Muscle layer of colon (tissue), 2 donors: Measurements from ENCODE around the gene GALNT9.

ENCODE experiments used
- H3K27ac ChIP-seq: one replicate; pipeline ENCODE4 v1.7.0; 2013; ENCODE audit warnings: low read depth, mild to moderate bottlenecking, low read length, moderate library complexity
- H3K27me3 ChIP-seq, 2 donors: one replicate each; pipeline ENCODE4 v1.7.0; 2013; ENCODE audit warnings: low read length in 2 of 2, mild to moderate bottlenecking in 2 of 2; ENCODE audit not compliant: insufficient read depth in 2 of 2, control insufficient read depth in 1 of 2
- H3K36me3 ChIP-seq: one replicate; pipeline ENCODE4 v1.7.0; 2013; ENCODE audit warnings: mild to moderate bottlenecking, low read length; ENCODE audit not compliant: insufficient read depth
- H3K4me1 ChIP-seq: one replicate; pipeline ENCODE4 v1.7.0; 2013; ENCODE audit warnings: mild to moderate bottlenecking, low read length; ENCODE audit not compliant: insufficient read depth
- H3K4me3 ChIP-seq, 2 donors: one replicate each; pipeline ENCODE4 v1.7.0; 2013; ENCODE audit warnings: low read length in 2 of 2, low read depth in 1 of 2, mild to moderate bottlenecking in 1 of 2, moderate library complexity in 1 of 2
- H3K9ac ChIP-seq: one replicate; pipeline ENCODE4 v1.7.0; 2013; ENCODE audit warnings: low read length
- H3K9me3 ChIP-seq: one replicate; pipeline ENCODE4 v1.7.0; 2013; ENCODE audit warnings: mild to moderate bottlenecking, low read length
- donor health status: abdominal sarcoma.
- donor health status: Adenocarcinoma of cecum.

The GALNT9 gene

DNA sequence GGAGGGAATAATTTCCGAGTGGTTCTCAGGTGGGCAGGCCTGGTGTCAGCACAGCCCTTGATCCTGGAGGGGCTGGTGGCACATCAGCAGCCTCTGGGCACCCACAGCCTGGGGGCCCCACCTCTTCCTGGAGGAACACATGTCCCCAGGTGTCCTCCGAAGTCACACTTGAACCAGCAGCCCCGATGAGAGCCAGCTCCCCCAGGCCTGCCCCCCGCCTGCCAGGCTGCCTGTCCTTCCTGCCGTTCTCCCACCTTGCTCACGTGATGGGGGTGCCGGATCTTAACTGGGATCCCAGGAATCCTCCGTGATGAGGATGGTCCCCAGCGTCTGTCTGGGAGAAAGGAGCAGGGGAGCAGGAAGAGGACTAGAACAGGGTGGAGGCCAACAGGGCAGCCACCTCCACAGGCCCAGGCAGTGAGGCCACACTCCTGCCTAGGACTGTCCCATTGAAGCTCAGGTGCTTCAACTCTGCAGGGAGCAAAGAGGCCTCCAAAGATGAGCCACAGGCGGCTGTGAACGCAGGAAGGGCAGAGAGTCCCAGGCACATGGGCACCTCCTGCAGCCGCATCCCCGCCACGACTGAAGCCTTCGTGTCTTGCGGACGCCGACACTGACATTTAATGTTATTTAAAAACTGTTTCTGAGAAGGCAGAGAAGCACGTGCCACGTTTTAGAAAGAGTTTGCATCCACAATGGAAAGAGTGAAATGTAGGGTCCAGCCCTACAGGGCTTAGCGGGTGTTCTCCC, 77.5 kb downstream of the GALNT9 start:
- Histone ChIP-seq H3K9ac (no peak overlapping the region), H3K4me3 (no peak overlapping the region), H3K27ac (no peak overlapping the region), H3K36me3 (no peaks in the 10 kb centered on the region), H3K4me1 (no peaks in the 10 kb centered on the region), H3K27me3 (no peaks in the 10 kb centered on the region), H3K9me3 (no peaks in the 10 kb centered on the region)

DNA sequence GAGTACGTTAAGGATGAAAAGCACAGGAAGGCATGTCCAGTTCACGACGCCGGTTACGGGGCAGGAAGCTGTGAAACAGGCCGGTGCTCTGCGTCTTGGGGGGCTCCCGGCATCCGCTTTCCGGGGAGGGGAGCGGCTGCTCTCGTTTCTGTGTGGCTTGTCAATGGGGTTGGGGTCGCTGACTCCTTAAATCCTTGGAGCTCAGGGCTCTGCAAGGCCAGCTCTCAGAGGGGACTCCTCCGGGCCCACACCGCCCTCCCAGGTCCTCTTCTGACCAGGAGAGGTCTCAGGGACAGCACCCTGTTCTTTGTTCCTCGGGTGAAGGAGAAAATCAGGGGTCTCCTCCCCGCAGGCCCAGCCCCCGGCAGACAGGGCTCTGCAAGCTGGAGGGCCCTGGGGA, 78.1 kb downstream of the GALNT9 start:
- Histone ChIP-seq H3K4me1 (no peaks in the 10 kb centered on the region), H3K4me3 (no peak overlapping the region), H3K9me3 (no peaks in the 10 kb centered on the region), H3K36me3 (no peaks in the 10 kb centered on the region), H3K27me3 (no peaks in the 10 kb centered on the region), H3K27ac (no peak overlapping the region), H3K9ac (no peak overlapping the region)

DNA sequence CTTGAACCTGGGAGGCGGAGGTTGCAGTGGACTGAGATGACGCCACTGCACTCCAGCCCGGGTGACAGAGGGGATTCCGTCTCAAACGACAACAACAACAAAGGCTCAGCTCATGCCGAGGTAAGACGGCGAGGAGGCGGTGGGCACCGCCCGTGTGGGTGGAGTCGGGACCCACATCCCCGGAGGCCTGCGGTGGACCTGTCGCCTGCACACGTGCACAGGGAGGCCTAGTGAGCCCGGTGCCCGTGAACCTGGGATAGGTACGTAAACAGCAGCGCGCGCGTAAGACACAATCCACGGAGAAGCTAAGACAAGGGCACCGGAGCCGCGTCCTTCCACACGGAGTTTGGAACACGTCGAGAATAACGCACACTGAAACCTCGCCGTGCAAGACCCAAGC, 78.7 kb downstream of the GALNT9 start:
- no peaks in the 10 kb centered on the region for H3K4me1 ChIP-seq
- H3K9me3 ChIP-seq = no peaks in the 10 kb centered on the region
- no peaks in the 10 kb centered on the region for H3K27me3 ChIP-seq
- no peak overlapping the region for H3K9ac ChIP-seq
- H3K36me3 ChIP-seq = no peaks in the 10 kb centered on the region
- H3K4me3 ChIP-seq = no peak overlapping the region
- H3K27ac ChIP-seq = no peak overlapping the region

DNA sequence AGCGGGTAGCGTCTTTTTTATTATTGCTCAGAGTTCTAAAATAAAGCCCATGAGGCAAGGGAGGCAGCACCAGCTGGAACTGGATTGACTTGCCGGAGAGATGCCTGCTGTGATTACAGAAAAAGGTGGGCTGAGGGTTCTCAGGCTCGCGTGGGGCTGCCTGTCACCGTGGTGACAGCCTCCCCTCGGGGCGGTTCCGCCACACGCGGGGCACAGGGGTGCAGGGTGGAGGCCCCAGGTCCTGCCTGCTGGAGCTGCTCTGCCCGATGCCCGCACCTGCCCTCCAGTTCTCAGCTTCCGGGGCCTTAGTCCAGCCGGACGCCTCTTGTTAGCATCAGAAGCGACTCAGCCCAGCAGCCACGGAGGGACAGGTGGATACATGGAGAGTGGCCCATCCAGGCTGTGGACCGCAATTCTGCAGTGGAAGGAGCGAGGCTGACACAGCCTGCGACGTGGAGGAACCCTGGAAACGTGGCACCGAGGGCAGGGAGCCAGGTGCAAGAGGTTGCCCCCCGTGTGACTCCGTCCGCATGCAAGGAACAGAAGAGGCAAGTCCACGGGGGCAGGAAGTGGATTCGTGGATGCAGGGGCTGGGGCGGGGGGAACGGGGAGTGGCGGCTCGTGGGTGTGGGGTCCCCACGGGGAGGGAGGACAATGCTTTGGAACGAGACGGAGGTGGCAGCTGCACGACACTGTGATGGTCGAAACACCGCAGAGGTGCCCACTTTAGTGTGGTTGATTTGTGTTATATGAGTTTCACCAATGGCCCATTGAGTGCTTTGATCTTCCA, 79.5 kb downstream of the GALNT9 start:
- H3K4me1 ChIP-seq = no peaks in the 10 kb centered on the region
- H3K9ac ChIP-seq = no peak overlapping the region
- H3K27me3 ChIP-seq = no peaks in the 10 kb centered on the region
- H3K36me3 ChIP-seq = no peaks in the 10 kb centered on the region
- H3K4me3 ChIP-seq = no peak overlapping the region
- H3K27ac ChIP-seq = no peak overlapping the region
- H3K9me3 ChIP-seq = no peaks in the 10 kb centered on the region

DNA sequence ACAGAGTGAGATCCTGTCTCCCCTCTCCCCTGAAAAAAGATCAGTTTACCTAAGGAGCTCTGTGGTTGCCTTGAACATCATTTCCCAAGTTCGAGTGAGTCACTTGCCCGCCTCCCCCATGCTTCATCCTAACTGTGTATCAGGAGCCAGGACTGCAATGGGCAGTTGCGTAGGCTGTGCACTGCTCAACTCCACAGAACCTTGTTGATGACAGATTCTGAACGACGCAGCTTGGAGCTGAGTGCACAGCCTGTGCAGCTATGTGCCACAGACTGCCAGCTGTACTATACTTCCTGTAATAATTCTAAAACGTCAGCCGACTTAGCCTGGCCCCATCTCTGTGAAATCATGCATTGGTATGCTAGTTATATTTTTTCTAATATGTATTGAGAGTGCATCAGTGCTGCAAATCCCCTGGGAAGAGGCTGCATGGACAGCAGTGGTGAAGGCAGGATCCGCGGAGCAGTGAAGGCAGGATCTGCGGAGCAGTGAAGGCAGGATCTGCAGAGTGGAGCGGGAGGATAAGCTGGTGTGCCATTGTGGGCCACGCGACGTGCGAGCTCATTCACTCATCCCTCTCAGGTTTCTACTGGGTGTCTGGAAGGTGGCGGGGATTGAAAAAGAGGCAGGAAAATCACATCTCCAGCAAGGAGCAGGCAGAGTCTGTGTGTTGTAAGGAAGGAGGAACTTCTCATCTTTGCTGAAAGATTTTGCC, 80.8 kb downstream of the GALNT9 start:
- Histone ChIP-seq H3K9me3 (no peaks in the 10 kb centered on the region), H3K9ac (no peak overlapping the region), H3K27ac (no peak overlapping the region), H3K4me1 (no peaks in the 10 kb centered on the region), H3K27me3 (no peaks in the 10 kb centered on the region), H3K36me3 (no peaks in the 10 kb centered on the region), H3K4me3 (no peak overlapping the region)

DNA sequence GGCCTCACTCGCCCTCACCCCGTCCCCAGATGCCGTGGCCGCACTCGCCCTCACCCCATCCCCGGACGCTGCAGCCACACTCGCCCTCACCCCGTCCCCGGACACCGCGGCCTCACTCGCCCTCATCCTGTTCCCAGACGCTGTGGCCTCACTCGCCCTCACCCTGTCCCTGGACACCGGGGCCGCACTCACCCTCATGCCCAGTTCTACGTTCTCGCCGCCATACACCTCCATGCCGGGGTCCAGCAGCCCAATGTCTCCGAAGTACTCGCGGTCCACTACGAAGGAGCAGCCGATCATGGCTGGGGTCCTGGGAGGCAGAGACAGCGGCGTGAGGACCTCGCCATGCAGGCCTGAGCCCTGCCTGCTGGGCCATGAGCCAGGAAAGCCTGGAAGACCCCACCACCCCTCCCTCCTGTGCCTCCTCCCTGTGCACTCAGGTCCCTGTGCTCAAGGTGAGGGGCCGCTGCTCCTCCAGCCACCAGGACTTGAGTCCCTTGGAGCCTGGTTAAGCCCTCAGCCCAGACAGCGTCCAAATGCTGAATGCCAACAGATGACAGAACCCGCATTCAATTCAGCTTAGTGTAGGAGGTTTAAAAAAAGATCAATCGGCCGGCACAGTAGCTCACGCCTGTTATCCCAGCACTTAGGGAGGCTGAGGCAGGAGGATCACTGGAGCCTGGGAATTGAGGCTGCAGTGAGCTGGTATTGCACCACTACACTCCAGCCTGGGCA, 81.5 kb downstream of the GALNT9 start:
- Histone ChIP-seq H3K4me1 (no peaks in the 10 kb centered on the region), H3K9ac (no peak overlapping the region), H3K27ac (no peak overlapping the region)

DNA sequence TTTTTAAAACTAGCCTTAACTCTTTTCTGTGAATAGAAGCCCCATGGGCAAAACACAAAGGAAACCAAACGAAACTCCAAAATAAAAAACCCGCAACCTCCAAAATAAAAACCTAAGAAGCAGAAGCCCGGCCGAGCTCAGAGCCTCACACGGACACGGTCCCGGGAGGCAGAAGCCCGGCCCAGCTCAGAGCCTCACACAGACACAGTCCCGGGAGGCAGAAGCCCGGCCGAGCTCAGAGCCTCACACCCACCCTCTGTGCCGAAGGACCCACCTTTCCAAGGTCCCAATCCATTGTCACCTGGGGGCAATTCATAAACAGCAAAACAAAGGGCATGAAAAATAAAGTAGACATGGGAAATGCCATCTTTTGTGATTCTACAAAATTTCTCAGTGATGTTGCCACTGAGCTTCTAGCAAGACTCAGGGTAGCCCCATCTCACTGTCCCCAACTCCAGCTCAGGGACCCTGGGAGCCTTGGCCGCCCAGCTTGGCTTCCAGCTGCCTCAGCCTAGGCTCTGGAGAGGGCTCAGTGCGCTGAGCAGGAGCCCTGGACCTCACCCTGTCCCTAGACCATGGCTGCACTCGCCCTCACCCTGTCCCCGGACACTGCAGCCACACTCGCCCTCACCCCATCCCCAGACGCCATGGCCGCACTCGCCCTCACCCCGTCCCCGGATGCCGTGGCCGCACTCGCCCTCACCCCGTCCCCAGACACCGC, 82.2 kb downstream of the GALNT9 start:
- H3K9ac ChIP-seq = no peak overlapping the region
- no peak overlapping the region for H3K27ac ChIP-seq
- H3K9me3 ChIP-seq = no peaks in the 10 kb centered on the region
- H3K36me3 ChIP-seq = no peaks in the 10 kb centered on the region
- H3K4me3 ChIP-seq = no peak overlapping the region
- no peaks in the 10 kb centered on the region for H3K27me3 ChIP-seq
- no peaks in the 10 kb centered on the region for H3K4me1 ChIP-seq

More for the DNA sequence above, 81.5 kb downstream of the GALNT9 start:
- H3K36me3 ChIP-seq = no peaks in the 10 kb centered on the region
- no peaks in the 10 kb centered on the region for H3K9me3 ChIP-seq
- H3K27me3 ChIP-seq = no peaks in the 10 kb centered on the region
- H3K4me3 ChIP-seq = no peak overlapping the region

DNA sequence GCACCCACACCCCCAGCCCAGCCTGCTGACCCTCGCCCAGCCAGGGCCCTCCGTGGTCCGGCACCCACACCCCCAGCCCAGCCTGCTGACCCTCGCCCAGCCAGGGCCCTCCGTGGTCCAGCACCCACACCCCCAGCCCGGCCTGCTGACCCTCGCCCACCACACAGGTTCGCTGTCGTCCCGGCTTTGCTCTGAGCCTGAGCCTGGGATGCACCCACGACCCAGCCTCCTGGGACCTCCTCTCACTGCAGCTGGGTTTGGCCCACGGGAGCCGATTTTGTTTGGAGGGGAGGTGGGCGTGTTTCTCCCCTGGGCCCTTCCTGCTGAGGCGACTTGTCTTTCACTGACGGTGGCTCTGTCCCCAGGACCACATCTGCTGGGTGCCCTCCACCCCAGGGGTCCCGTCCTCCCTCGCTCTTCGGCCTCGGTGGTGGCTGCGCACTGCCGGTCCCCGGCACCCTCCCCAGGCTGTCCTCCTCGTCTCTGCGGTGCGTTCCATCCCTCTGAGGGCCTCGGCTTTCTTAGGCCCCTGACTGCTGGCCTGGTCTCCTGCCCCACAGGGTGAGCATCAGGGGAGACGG, 83.8 kb downstream of the GALNT9 start:
- no peaks in the 10 kb centered on the region for H3K36me3 ChIP-seq
- no peak overlapping the region for H3K9ac ChIP-seq
- H3K4me1 ChIP-seq = no peaks in the 10 kb centered on the region
- H3K4me3 ChIP-seq = no peak overlapping the region
- no peaks in the 10 kb centered on the region for H3K27me3 ChIP-seq
- H3K27ac ChIP-seq = no peak overlapping the region
- no peaks in the 10 kb centered on the region for H3K9me3 ChIP-seq

DNA sequence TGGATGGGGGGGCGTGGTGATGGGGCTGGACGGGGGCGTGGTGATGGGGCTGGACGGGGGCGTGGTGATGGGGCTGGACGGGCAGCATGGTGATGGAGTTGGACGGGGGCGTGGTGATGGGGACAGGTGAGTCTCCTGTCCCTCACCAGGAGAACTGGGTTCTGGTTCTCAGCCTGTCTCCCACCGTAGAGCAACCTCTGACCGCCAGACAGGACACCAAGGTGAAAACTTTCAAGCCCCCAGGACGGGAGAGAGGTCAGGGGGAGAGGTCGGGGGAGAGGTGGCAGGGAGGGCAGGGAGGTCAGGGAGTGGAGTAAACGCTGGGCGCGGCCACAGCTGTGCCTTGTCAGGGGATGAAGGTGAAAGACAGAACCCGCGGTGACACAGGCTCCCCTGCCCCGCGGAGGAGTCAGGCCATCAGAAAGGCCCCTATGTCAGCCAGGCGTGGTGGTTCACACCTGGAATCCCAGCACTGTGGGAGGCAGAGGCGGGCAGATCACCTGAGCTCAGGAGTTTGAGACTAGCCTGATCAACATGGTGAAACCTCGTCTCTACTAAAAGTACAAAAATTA, 84.6 kb downstream of the GALNT9 start:
- Histone ChIP-seq H3K4me3 (no peak overlapping the region), H3K4me1 (no peaks in the 10 kb centered on the region), H3K9me3 (no peaks in the 10 kb centered on the region), H3K27me3 (no peaks in the 10 kb centered on the region), H3K36me3 (no peaks in the 10 kb centered on the region), H3K9ac (no peak overlapping the region), H3K27ac (no peak overlapping the region)

DNA sequence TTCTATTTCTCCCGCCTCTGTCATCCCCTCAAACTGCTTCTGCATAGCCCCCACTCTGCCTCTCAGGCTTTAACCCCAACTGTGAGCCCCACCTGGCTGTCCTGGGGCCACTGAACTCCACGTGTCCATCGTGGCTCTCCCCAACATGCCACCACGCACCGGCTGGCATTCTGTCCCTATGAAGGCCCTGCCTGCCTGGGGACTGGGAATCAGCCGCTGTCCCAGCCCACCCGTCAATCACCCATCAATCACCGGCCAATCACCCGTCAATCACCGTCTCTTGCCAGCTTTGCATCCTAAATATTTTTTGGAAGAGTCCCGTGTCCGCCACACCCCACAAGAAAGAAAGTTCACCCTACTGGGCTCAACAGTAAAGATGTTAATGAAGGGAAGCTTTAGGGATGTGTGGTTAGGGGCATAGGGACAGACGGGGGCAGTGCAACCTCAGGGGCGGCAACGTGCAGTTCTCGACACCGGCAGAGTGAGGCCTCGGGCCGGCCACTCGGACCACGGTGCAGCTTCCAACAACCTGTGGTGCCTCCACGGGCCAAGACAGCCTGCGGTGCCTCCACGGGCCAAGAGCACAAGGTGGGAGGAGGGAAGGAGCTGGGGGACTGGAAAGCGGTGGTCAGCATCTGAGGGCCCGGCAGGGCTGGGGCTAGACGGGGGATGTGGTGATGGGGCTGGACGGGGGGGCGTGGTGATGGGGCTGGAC, 85.6 kb downstream of the GALNT9 start:
- Histone ChIP-seq H3K4me1 (no peaks in the 10 kb centered on the region), H3K27me3 (no peaks in the 10 kb centered on the region), H3K27ac (no peak overlapping the region), H3K9me3 (no peaks in the 10 kb centered on the region), H3K36me3 (no peaks in the 10 kb centered on the region), H3K4me3 (no peak overlapping the region), H3K9ac (no peak overlapping the region)
